Progenitor cell of endocrine pancreas (in vitro differentiated cells): ENCODE measurements around the gene TOM1L2. TPM values are rescaled to one million over a fixed set of nuclear protein-coding genes. Genes with fewer than 3 reads are reported as not detected.

ENCODE experiments used
- DNase-seq: peaks from one replicate; pipeline ENCODE4 v3.0.0; 2021; ENCODE audit warnings: low spot score; ENCODE audit not compliant: unreplicated experiment
- H3K27ac Mint-ChIP-seq: 2 replicates; pipeline ENCODE4 v1.8.0; 2021; ENCODE audit warnings: mild to moderate bottlenecking, moderate library complexity, mixed read lengths
- H3K27me3 Mint-ChIP-seq: 2 replicates; pipeline ENCODE4 v1.8.0; 2021; ENCODE audit warnings: mixed read lengths
- H3K36me3 Mint-ChIP-seq: 2 replicates; pipeline ENCODE4 v1.8.0; 2022; ENCODE audit warnings: mixed read lengths; ENCODE audit not compliant: insufficient read depth
- H3K4me1 Mint-ChIP-seq: 2 replicates; pipeline ENCODE4 v1.8.0; 2021; ENCODE audit warnings: low read depth, mixed read lengths
- H3K4me3 Mint-ChIP-seq: 2 replicates; pipeline ENCODE4 v1.8.0; 2021; ENCODE audit warnings: low read depth, mild to moderate bottlenecking, moderate library complexity, mixed read lengths
- H3K9me3 Mint-ChIP-seq: 2 replicates; pipeline ENCODE4 v1.8.0; 2021; ENCODE audit warnings: low read depth, mixed read lengths
- CTCF ChIP-seq: fragments of 200-600 bp; sonication (generic); IDR thresholded peaks from one replicate; pipeline ENCODE4 v1.5.0; 2021; ENCODE audit warnings: antibody characterized with exemption, mild to moderate bottlenecking; ENCODE audit not compliant: unreplicated experiment
- total RNA-seq: library from RNA; stranded (reverse); gene quantifications from 2 replicates; pipeline ENCODE4 v1.2.1, GENCODE V29; 2021

Gene TOM1L2
- total RNA-seq, 1 donor from 2014 or later = 29.4 TPM

GRCh38 chr17:17824119-17824782 lies 147.9 kb downstream of the TOM1L2 start:
- Mint-ChIP-seq H3K4me1 (peaks cover 28% of the 10 kb centered on the region), H3K9me3 (no peaks in the 10 kb centered on the region), H3K27ac (peak overlapping the region; percentile 96), H3K27me3 (no peaks in the 10 kb centered on the region), H3K36me3 (no peaks in the 10 kb centered on the region), H3K4me3 (peak overlapping the region; percentile 60)
- no peak for TF ChIP-seq CTCF
- DNase-seq = no peak

GRCh38 chr17:17823433-17824118 lies 148.6 kb downstream of the TOM1L2 start:
- no peak for TF ChIP-seq CTCF
- peak overlapping the region; percentile 96 for H3K27ac Mint-ChIP-seq
- peak overlapping the region; percentile 60 for H3K4me3 Mint-ChIP-seq
- no peaks in the 10 kb centered on the region for H3K9me3 Mint-ChIP-seq
- peaks cover 3% of the 10 kb centered on the region for H3K36me3 Mint-ChIP-seq
- H3K4me1 Mint-ChIP-seq = peaks cover 27% of the 10 kb centered on the region
- no peaks in the 10 kb centered on the region for H3K27me3 Mint-ChIP-seq
- DNase-seq = peak; percentile 73

- Mint-ChIP-seq H3K27me3 (no peaks in the 10 kb centered on the region), H3K4me1 (peaks cover 27% of the 10 kb centered on the region), H3K27ac (peak overlapping the region; percentile 77), H3K4me3 (peak overlapping the region; percentile 48), H3K36me3 (peaks cover 5% of the 10 kb centered on the region), H3K9me3 (no peaks in the 10 kb centered on the region)
- TF ChIP-seq CTCF = no peak
- no peak for DNase-seq
These were observed 149.6 kb downstream of the TOM1L2 start for GRCh38 chr17:17822616-17823015.

- no peaks in the 10 kb centered on the region for H3K9me3 Mint-ChIP-seq
- no peak overlapping the region for H3K4me3 Mint-ChIP-seq
- no peak for DNase-seq
- no peak for TF ChIP-seq CTCF
- H3K36me3 Mint-ChIP-seq = peaks cover 5% of the 10 kb centered on the region
- H3K27ac Mint-ChIP-seq = peak overlapping the region; percentile 77
- H3K4me1 Mint-ChIP-seq = peaks cover 27% of the 10 kb centered on the region
- H3K27me3 Mint-ChIP-seq = no peaks in the 10 kb centered on the region
These were observed 150.0 kb downstream of the TOM1L2 start for GRCh38 chr17:17822189-17822588.

GRCh38 chr17:17820463-17821158 lies 151.6 kb downstream of the TOM1L2 start:
- Mint-ChIP-seq H3K4me1 (peaks cover 19% of the 10 kb centered on the region), H3K27me3 (no peaks in the 10 kb centered on the region), H3K27ac (peak overlapping the region; percentile 86), H3K36me3 (peaks cover 9% of the 10 kb centered on the region), H3K4me3 (no peak overlapping the region), H3K9me3 (no peaks in the 10 kb centered on the region)
- DNase-seq = no peak
- TF ChIP-seq CTCF = no peak
